Stimulated activated CD4-positive, alpha-beta T cell treated with anti-CD3 and anti-CD28 coated beads, TNF-alpha, amount 100 ng/mL, for 4 hours (primary cell): ENCODE data around the gene RPS6KC1.
"Not testable (repeated sequence)": the region's sequence is repeated elsewhere in the genome, so short reads cannot be mapped to it uniquely, and the experiment has no call there.

ENCODE experiments used
- DNase-seq, 3 experiments: peaks; one replicate each; pipeline ENCODE4 v3.0.0-alpha.2; 2020; ENCODE audit warnings: low read depth in 3 of 3

Gene RPS6KC1

GRCh38 chr1:213054733-213055591, 3.9 kb downstream of the RPS6KC1 start:
- no peak for DNase-seq

DNA sequence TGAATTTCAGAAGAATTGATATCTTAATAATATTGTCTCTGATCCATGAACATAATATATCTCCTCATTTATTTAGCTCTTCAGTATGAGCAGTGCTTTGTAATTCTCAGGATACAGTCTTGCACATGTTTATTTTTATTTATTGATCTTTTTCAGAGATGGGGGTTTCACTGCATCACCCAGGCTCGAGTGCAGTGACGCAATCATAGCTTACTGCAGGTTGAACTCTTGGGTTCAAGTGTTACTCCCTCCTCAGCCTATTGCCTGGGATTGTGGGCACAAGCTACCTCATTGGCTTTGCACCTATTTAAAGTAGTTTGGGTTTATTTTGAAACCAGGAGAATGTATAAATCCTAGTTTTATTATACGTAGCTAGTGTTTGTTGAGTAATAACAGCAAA, 4.7 kb downstream of the RPS6KC1 start:
- DNase-seq, result no peak

DNA sequence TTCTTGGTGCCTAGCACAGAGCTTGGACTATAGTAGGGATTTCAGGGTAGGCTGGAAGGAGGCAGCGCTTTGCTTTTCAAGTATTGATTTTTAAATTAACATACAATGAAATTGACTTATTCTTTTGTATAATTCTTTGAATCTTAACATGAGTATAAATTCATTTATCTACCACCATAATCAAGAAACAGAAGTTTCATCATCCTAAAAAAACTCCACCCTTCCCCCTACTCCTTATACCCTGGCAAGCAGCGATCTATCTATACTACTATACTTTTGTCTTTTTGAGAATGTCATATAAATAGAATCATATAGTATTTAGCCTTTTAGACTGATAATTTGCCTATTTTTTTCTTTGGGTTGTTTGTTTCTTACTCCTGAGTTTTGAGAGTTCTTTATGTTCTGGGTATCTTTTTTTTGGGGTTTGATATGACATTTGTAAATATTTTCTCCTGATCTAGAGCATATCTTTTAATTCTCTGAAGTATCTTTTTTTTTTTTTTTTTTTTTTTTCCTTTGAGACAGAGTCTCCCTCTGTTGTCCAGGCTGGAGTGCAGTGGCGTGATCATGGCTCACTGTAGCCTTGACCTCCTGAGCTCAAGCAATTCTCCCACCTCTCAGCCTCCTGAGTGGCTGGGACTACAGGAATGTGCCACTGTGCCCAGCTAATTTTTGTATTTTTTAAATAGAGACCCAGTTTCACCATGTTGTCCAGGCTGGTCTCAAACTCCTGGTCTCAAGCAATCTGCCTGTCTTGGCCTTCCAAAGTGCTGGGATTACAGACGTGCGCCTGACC, 6.4 kb downstream of the RPS6KC1 start:
- DNase-seq, result no peak

GRCh38 chr1:213060836-213061235, 9.8 kb downstream of the RPS6KC1 start:
- DNase-seq, result no peak

- no peak for DNase-seq
Measured at GRCh38 chr1:213061263-213061662, 10.2 kb downstream of the RPS6KC1 start.

GRCh38 chr1:213065800-213066199, 14.8 kb downstream of the RPS6KC1 start:
- DNase-seq, result no peak

DNA sequence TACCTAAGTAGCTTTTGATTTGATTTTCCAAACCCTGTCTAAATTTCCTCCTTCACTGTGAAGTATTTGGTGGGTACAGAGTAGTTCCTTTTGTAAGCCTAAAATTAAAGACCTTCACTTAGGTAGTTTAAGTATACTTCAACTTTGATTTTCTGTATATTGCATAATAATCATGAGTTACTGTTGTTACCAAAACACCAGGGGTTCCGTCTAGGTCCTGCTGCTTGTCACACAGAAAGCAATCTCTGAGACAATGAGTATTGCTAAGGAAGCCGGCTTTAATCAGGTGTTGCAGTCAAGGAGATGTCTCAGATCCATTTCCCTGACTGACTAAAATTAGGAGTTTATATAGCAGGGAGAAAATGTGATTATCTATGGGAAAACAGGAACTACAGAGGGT, 15.3 kb downstream of the RPS6KC1 start:
- no peak for DNase-seq

GRCh38 chr1:213067352-213067751, 16.3 kb downstream of the RPS6KC1 start:
- no peak for DNase-seq

- no peak for DNase-seq
Measured at GRCh38 chr1:213070406-213070805, 19.4 kb downstream of the RPS6KC1 start.

DNA sequence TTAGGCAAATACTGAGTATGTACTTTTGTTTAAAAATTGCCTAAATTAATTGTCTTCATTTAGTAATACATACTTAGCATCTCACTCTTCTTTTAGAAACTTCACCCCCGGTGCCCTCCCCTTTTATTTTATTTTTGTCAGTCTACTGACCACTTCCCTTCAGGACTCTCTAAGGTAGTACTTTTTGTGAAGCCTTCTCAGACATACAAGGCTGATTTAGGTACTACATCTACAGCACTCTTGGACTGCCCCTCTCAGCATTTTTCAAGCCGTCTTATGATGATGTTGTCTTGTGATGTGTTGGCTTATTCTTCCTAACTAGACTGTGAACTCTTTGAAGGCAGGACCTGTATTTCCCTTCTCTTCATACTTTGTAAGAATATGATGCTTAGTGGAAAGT, 24.7 kb downstream of the RPS6KC1 start:
- no peak for DNase-seq

GRCh38 chr1:213082420-213083111, 31.5 kb downstream of the RPS6KC1 start:
- no peak for DNase-seq

- DNase-seq, result no peak
Measured at GRCh38 chr1:213083112-213083445, 32.0 kb downstream of the RPS6KC1 start.

GRCh38 chr1:213087911-213088310, 36.9 kb downstream of the RPS6KC1 start:
- DNase-seq, result no peak

- DNase-seq, result no peak
Measured at GRCh38 chr1:213089924-213090677, 39.1 kb downstream of the RPS6KC1 start.

GRCh38 chr1:213094446-213094845, 43.4 kb downstream of the RPS6KC1 start:
- no peak for DNase-seq

GRCh38 chr1:213095467-213095866, 44.4 kb downstream of the RPS6KC1 start:
- DNase-seq, result no peak

DNA sequence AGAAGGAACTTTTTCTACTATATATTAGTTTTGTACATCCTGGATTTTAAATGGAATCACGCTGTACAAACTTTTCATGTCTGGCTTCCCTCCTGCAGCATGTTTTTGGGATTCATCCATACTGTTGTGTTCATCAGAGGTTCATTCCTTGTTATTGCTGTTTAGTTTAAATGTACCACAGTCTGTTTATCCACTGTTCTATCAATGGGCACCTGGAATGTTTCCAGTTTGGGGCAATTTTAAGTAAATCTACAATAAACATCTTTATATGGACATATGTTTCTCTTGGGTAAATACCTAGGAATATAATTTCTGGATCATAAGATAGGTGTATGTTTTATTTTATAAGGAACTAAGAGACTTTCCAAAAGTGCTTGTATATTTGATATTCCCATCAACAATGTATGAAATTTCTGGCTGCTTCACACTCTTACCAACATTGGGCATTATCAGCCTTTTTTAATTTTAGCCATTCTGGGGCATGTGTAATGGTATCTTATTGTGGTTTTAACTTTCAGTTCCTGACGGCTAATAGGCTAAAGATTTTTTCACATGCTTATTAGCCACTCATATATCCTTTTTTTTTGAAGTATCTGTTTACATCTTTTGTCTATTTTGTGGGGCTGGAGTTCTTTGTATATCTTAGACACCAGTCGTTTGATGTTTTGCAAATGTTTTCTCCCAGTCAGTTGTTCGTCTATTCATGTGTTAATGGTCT, 48.8 kb downstream of the RPS6KC1 start:
- no peak for DNase-seq

DNA sequence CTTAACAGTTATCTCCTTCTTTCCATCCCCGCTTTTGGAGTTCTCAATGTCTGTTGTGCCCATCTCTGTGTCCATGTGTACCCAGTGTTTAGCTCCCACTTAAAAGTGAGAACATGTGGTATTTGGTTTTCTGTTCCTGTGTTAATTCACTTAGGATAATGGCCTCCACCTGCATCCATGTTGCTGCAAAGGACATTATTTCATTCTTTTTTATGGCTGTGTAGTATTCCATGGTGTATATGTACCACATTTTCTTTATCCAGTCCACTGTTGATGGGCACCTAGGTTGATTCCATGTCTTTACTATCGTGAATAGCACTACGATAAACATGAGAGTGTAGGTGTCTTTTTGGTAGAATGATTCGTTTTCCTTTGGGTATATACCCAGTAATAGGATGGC, 49.5 kb downstream of the RPS6KC1 start:
- DNase-seq, result not testable (repeated sequence)

DNA sequence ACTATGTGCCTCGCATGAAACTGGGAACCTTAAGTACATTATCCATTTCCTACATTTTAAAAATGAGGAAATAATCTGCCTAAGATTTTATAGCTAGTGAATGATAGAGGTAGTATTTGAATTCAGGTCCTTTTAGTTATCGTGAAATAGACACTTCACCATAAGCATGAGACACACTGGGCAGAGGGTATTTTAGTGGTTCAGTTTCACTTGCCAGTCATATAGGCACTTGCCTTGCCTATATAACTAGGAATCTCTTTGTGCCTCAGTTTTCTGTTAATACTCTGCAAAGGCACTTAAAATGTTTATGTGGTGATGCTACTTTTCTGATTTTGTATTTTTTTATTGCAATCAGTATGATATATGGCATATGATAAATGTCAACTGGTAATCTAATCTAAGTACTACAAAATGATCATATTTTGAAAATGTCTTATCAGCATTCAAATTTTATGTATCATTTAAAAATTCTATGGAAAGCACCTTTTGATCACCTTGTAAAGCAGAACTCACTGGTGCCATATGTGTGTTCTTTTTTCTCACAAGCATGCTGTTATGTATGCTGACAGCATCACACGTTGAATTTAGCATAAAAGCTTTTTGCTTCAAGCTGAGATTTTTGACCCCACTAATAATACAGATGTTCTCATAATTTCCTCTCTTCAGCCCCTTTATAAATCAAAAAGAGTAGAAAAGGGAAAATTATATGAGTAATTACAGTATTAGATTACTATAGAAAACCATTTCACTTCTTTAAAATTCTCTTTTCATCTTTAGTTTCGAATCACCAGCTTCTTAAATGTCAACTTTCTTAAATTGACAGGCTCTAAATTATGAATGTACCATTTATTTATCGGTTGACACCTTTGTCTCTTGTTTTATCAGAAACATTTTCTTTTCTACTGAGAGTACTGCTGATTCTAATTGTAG, 52.6 kb downstream of the RPS6KC1 start:
- no peak for DNase-seq

- no peak for DNase-seq
Measured at GRCh38 chr1:213104604-213105003, 53.6 kb downstream of the RPS6KC1 start.
